KOPT-K1 (cell line): ENCODE results near the gene HNRNPM.

Source experiments
- H3K27ac ChIP-seq: fragments of 200-600 bp; sonication (generic); 2 replicates; pipeline ENCODE4 v1.5.1; 2016; ENCODE audit warnings: antibody characterized with exemption, mild to moderate bottlenecking, low read depth, low read length; ENCODE audit not compliant: poor library complexity, severe bottlenecking
- H3K36me3 ChIP-seq: fragments of 200-600 bp; sonication (generic); 2 replicates; pipeline ENCODE4 v1.5.1; 2017; ENCODE audit warnings: antibody characterized with exemption, mild to moderate bottlenecking, low read length, moderate library complexity; ENCODE audit not compliant: insufficient read depth
- H3K9me3 ChIP-seq: fragments of 200-600 bp; sonication (generic); 2 replicates; pipeline ENCODE4 v1.5.1; 2017; ENCODE audit warnings: antibody characterized with exemption, low read length, mild to moderate bottlenecking; ENCODE audit not compliant: insufficient read depth, poor library complexity, severe bottlenecking

The HNRNPM gene

DNA sequence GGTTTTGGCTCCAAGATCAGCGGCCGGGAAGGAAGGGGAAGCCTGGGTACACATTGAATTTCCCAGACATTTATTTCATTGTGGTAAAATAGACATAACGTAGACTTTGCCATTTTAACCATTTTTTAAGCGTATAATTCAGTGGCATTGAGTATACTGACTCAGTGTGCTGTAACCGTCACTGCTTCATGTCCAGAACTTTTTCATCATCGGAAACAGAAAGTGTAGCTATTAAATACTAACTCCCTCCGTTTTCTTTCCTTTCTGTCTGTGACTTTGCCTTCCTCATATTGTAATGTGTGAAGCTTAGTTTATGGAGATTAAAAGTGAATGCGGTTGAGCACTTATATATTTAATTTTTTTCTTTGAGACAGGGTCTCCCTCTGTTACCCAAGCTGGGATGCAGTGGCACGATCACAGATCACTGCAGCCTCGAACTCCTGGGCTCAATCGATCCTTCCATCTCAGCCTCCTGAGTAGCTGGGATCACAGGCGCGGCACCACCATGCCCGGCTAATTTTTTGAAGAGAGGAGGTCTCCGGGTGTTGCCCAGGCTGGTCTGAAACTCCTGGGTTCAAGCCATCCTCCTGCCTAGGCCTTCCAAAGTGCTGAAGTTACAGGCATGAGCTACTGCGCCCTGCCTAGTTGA lies 1.4 kb downstream of the HNRNPM start:
- Histone ChIP-seq H3K27ac (peak overlapping the region; percentile 96), H3K36me3 (peaks cover 45% of the 10 kb centered on the region), H3K9me3 (no peaks in the 10 kb centered on the region)

DNA sequence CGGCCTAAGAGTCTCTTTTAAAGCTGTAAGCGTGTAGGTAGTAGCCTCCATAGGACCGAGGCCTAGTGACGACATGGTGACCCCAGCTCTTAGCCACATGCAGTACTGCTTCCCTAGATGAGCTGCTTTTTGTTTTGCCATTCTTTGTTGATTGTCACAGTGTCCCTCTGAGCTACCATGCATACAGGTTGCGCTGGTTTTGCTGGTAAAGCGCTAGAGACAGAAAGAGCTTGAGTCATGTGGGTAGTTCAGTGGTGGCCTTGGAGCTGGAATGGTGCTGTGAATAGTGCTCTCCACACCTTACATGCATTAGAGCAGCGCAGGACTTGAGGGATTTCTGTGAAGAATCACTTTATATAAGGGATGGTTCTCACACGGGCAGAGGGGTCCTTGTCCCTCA lies 5.1 kb downstream of the HNRNPM start:
- Histone ChIP-seq H3K9me3 (no peaks in the 10 kb centered on the region), H3K27ac (no peak overlapping the region), H3K36me3 (peaks cover 81% of the 10 kb centered on the region)

DNA sequence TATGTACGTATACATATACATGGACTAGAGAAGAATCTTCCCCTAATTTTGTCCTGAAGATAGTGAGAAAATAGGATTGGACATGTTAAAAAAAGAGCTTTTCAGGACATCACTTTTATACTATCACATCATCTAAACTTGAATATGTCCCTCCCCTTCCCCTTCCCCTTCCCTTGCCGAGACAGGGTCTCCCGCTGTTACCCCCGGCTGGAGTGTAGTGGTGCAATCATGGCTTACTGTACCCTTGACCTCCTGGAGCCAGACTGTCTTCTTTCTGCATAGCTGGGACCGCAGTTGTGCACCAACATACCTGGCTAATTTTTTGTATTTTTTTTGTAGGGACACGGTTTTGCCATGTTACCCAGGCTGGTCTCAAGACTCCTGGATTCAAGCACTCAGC lies 6.6 kb downstream of the HNRNPM start:
- H3K36me3 ChIP-seq: peaks cover 91% of the 10 kb centered on the region
- H3K9me3 ChIP-seq: no peaks in the 10 kb centered on the region
- no peak overlapping the region for H3K27ac ChIP-seq

DNA sequence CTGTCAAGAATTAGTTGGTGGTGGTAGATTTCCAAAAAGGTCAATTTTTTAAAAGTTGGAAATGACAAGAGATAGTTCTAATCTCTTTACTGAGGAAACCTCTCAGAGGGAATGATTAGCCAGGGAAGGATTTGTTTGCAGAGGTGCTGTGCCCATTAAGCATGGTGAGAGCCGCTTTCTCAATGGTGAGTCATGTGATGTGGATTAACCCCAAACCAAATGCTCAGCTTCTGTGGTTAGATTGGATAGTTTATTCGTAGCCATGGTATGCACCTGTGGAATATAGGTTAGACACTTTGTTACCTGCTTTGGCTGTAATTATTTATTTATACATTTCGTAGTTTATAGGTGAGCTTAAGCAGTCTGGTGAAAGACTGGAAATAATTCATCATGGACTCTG lies 7.1 kb downstream of the HNRNPM start:
- no peaks in the 10 kb centered on the region for H3K9me3 ChIP-seq
- peaks cover 91% of the 10 kb centered on the region for H3K36me3 ChIP-seq
- no peak overlapping the region for H3K27ac ChIP-seq

DNA sequence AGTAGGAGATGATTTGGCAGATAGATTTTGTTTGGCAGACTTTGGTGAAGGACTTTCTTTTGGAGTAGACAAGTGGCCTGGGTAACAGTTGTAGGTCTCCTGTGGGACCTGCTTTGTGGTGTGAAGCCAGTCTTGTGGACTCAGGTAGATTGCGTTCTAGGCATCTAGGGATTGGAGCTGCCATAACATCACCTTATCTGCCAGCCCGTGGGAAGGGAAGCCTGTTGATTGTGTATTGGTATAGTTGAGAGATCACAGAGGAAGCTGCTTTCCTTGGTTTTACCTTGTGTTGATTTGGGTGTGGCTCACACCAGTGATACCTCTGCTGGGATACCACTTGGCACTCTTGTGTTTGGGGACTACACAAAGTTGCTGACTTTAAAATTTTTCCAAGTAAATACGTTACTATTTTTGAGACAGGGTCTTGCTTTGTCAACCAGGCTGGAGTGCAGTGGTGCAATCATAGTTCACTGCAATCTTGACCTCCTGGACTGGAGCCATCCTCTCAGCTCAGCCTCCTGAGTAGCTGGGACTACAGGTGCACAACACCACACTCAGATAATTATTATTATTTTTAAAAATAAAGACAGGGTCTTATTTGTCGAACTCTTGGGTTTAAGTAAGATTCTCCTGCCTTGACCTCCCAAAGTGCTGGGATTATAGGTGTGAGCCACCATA lies 7.8 kb downstream of the HNRNPM start:
- Histone ChIP-seq H3K9me3 (no peaks in the 10 kb centered on the region), H3K36me3 (peaks cover 91% of the 10 kb centered on the region), H3K27ac (no peak overlapping the region)

DNA sequence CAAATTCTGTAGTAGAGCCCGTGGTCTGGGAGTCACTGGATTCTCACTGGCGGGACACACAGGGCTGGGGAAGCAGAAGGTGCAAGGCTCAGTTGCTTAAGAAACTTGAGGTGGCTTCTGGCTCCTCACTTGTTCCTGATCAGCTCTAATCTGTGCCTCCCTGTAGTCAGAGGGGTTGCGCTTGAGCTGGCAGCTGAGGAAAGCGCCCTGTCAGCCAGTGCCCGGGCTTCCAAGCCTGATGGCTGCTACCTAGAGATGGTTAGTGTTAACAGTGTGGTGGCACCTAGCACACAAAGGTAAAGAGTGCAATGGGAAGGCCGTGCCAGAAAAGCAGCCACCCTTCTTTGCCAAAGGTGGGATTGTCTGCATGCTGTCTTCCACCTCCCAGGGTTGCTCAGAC lies 8.8 kb downstream of the HNRNPM start:
- peaks cover 95% of the 10 kb centered on the region for H3K36me3 ChIP-seq
- H3K27ac ChIP-seq: no peak overlapping the region
- no peaks in the 10 kb centered on the region for H3K9me3 ChIP-seq

DNA sequence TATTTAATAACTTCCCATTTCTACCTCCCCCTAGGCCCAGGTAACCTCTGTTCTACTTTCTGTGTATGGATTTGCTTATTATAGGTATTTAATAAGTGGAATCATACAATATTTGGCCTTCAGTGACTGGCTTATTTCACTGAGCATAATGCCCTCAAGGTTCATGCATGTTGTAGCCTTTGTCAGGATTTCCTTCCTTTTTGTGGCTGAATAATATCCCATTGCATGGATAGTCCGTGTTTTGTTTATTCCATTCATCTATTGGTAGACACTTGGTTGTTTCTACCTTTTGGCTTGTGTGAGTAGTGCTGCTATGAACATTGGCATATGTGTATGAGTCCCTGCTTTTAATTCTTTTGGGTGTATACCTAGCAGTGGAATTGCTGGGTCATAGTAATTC lies 9.4 kb downstream of the HNRNPM start:
- Histone ChIP-seq H3K27ac (no peak overlapping the region), H3K9me3 (no peaks in the 10 kb centered on the region), H3K36me3 (peaks cover 95% of the 10 kb centered on the region)

DNA sequence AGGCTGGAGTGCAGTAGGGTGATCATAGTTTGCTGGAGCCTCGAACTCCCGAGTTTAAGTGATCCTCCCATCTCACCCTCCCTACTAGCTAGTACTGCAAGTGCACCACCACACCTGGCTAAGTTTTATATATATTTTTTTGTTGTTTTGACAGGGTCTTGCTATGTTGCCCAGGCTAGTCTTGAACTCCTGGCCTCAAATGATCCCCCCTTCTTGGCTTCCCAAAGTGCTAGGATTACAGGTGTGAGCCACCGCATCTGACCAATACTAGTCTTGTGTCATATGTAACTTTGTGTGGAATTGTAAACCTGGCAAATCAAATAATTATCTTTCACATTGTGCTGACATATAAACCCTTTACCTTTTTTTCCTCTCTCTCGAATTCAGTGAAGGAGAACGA lies 10.2 kb downstream of the HNRNPM start:
- H3K36me3 ChIP-seq: peaks cover 97% of the 10 kb centered on the region
- H3K9me3 ChIP-seq: no peaks in the 10 kb centered on the region
- no peak overlapping the region for H3K27ac ChIP-seq

DNA sequence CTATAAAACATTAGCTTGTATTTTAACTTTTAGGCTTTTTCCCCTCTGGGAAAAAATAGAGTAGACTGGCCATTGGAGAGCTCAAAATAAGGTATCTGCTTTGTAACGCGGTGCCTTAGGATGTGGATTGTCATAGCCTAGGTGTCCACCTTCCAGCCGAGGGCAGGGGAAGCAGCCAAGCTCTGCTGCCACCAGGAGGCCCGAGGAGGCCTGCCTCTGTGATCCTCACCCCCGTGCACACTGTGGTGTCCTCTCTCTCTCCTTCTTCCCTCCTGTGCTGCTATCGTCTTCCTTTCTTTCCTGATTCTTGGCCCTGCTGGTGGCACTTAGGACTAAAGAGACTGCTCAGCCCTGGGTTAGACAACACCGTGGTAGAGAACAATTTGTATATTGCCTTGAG lies 11.3 kb downstream of the HNRNPM start:
- Histone ChIP-seq H3K9me3 (no peaks in the 10 kb centered on the region), H3K27ac (no peak overlapping the region), H3K36me3 (peaks cover 100% of the 10 kb centered on the region)

DNA sequence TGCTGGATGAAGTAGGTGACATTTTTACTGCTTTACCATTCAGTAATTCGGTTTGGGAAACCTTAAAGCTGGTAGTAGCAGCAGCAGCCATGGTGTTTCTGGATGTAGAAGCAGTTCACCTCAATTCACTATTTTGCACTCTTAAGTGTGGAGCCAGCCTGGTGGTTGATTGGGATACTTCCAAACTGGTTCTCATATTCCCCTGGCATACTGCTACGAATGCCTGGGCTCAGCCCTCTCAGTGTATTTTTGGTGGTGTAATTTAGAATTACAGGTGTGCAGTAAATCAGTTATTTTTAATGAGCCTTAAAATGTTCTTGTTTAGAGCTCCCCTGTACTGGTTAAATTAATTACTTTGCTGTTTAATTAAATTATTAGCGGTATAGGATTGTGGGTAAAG lies 12.4 kb downstream of the HNRNPM start:
- H3K36me3 ChIP-seq: peaks cover 100% of the 10 kb centered on the region
- H3K9me3 ChIP-seq: no peaks in the 10 kb centered on the region
- H3K27ac ChIP-seq: no peak overlapping the region

DNA sequence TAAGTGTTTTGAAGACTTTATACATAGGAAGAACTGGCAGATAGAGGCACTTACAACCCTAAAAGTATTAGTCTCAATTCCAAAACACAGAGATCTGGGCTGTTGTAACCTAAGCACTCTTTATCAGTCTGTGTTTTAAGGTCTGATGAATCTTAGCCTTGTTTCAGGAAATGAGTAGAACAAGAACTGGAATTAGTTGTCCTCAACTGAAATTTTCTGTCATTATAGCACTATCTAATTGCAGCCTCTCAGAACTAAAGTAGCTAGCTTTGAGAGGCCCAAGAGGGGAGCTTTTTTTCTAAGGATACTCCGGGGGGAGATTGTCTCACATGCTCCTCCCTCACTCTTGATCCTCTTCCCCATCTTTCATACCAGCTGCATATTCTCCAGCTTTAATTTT lies 13.1 kb downstream of the HNRNPM start:
- H3K36me3 ChIP-seq: peaks cover 100% of the 10 kb centered on the region
- H3K9me3 ChIP-seq: no peaks in the 10 kb centered on the region
- H3K27ac ChIP-seq: no peak overlapping the region

DNA sequence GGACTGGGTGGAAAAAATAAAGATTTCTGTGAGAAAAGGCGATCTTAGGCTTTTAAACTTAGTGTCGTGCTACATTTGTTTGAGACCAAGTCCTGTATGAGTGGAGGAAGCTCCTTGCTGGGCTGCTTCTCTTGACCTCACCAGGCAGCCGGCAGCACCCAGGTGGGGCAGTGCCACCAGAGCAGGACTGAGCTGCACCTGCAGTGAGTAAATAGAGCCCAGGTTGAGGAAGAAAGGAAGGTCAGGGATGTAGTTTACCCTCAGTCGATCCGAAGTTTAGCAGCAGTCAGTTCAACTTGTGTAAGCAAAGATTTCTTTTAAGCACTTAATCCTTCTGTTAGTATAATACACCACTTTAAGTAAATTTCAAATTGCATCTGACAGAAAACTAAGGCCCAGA lies 13.6 kb downstream of the HNRNPM start:
- H3K27ac ChIP-seq: no peak overlapping the region
- H3K36me3 ChIP-seq: peaks cover 100% of the 10 kb centered on the region
- H3K9me3 ChIP-seq: no peaks in the 10 kb centered on the region

DNA sequence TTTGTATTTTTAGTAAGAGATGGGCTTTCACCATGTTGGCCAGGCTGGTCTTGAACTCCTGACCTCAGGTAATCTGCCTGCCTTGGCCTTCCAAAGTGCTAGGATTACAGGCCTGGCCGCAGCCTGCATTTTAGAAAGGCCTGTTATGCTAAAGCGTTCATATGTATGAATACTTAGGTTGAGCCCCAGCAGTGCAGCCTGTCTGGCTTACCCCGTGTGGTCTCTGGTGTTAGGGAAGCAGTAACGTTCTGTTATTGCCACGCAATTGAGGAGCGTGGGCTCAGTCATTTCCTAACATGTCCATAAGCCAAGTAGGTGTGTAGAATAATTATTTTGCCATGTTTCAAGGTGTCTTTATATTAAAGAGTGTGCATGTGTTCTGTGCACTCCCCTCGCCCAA lies 14.3 kb downstream of the HNRNPM start:
- Histone ChIP-seq H3K36me3 (peaks cover 100% of the 10 kb centered on the region), H3K27ac (no peak overlapping the region), H3K9me3 (no peaks in the 10 kb centered on the region)

DNA sequence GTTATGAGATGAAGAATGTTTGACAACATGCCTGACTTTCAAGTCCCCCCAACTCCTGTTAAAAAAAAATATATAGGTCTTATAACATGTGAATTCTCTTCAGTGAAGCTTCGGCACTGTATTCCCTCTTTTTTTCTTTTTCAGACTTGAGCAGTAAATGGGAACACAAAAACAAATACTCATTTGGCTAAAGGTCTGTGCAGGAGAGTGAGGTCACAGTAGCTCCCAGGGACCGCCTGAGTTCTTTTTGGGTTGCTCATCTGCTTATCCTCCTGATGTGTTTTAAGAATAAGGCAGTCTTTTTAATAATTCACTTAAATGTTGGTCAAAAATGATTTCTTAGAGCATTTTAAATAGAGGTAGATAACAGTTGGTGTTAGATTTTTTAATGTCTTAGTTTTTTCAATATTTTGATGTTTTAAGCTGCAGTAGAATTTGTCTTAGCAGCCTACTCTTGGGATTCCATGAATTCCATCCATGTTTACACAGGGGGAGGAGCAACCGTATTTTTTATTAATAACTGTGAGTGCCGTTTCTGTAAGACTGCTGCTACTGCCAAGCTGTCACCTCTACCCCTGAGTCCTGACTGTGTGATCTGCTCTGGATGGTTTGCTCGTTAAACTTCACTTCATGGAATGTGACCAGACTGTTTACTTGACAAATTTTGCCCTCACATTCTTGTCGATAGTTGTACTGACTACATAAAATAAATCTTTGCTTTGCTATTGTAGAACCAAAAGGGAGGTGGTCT lies 14.9 kb downstream of the HNRNPM start:
- H3K36me3 ChIP-seq: peaks cover 100% of the 10 kb centered on the region
- H3K9me3 ChIP-seq: no peaks in the 10 kb centered on the region
- H3K27ac ChIP-seq: no peak overlapping the region

DNA sequence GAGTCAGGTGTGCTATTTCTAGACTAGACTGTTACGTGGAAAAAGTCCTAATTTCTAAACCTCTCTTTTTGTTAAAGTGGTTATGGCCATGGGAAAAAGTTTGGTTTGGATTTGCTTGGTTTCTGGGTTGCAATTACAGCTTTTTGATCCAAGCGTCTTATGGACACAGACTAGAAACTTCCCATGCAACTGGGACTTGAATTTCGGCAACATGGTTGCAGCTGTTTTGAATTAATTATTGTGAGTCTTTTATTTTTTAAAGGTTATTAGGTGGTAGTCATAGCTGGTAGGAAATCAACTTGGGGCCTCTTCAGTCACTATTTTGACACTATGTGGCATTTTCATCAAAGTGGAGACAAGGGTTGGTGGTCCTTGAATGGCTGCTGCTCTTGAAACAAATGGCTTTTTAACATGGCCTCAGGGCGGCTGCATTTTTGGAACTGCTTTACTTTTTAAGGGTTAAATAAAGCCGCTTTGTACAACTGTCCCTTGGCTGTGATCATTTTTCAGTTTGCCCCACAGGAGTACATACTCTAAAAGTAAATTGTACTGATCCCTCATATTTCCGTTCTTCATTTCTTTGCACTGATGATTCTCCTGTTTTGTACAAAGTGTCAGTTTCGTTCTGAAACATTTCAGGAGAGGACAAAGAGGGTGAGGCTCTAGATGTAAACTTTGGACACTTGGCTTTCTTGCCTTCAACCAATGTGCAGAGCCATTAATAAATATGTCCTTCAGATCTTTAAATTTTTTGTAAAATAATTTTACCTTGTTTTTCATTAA lies 15.9 kb downstream of the HNRNPM start:
- Histone ChIP-seq H3K27ac (no peak overlapping the region), H3K36me3 (peaks cover 100% of the 10 kb centered on the region), H3K9me3 (no peaks in the 10 kb centered on the region)
